DOHH2 (cell line): Measurements from ENCODE around the gene RTN3.

Experiments
- CTCF ChIP-seq: fragments of 200-600 bp; sonication (generic); IDR thresholded peaks from one replicate; pipeline ENCODE4 v1.5.1; 2014; ENCODE audit warnings: antibody characterized with exemption, mild to moderate bottlenecking, low read depth, low read length; ENCODE audit not compliant: poor library complexity, severe bottlenecking
- EZH2phosphoT487 ChIP-seq: fragments of 200-600 bp; sonication (generic); IDR thresholded peaks from 2 replicates; pipeline ENCODE4 v1.6.1; 2017; ENCODE audit warnings: borderline replicate concordance, mild to moderate bottlenecking, antibody characterized with exemption, low read length, moderate library complexity, mixed read lengths

- no peak for TF ChIP-seq CTCF
- no peak for TF ChIP-seq EZH2phosphoT487
These were observed 18.6 kb downstream of the RTN3 start for GRCh38 chr11:63699896-63700295.
